IMR-90 (cell line): Measurements from ENCODE around the gene THEMIS2. TPM values are rescaled to one million over a fixed set of nuclear protein-coding genes. Genes with fewer than 3 reads are reported as not detected.

Source experiments
- ATAC-seq: fragments of 200-7000 bp; cut with Tn5 transposase; 2 replicates; pipeline ENCODE4 v1.9.1; 2020; ENCODE audit warnings: low read depth, mild to moderate bottlenecking, moderate library complexity
- BruUV-seq: library from RNA; stranded (reverse); fragments of 400-500 nt; replicated peaks from 2 replicates; lab custom pipeline; 2021; lab: Mats Ljungman, UMichigan
- CTCF ChIA-PET: fragments of 300-600 bp; formaldehyde crosslinking; extraction: SDS; loops from one replicate; lab custom pipeline; 2021; ENCODE audit warnings: antibody characterized with exemption; lab: Yijun Ruan, JAX
- POLR2A ChIA-PET: fragments of 300-600 bp; sonication (Branson Sonifier 250); formaldehyde crosslinking; loops from one replicate; lab custom pipeline; 2022; ENCODE audit warnings: antibody characterized with exemption; ENCODE audit not compliant: unreplicated experiment; lab: Charles Lee
- DNase-seq: peaks from one replicate; pipeline ENCODE4 v3.0.0; 2013
- H2AFZ ChIP-seq: replicated peaks from 2 replicates; pipeline ENCODE3; 2013; ENCODE audit warnings: low read length, mild to moderate bottlenecking; ENCODE audit not compliant: poor library complexity
- H2AK5ac ChIP-seq: 2 replicates; pipeline ENCODE4 v1.6.1; 2013; ENCODE audit warnings: low read depth, low read length, inconsistent platforms
- H2AK9ac ChIP-seq: replicated peaks from 2 replicates; pipeline ENCODE3; 2013; ENCODE audit warnings: mild to moderate bottlenecking, low read depth, low read length, moderate library complexity; ENCODE audit not compliant: poor library complexity
- H2BK120ac ChIP-seq: 2 replicates; pipeline ENCODE4 v1.6.1; 2013; ENCODE audit warnings: low read depth, low read length, inconsistent platforms
- H2BK15ac ChIP-seq: 3 replicates; pipeline ENCODE4 v1.6.1; 2013; ENCODE audit warnings: low read depth, low read length, inconsistent platforms
- H2BK20ac ChIP-seq: 2 replicates; pipeline ENCODE4 v1.6.1; 2013; ENCODE audit warnings: low read depth, mild to moderate bottlenecking, inconsistent platforms, low read length, moderate library complexity
- H2BK5ac ChIP-seq: 2 replicates; pipeline ENCODE4 v1.6.1; 2013; ENCODE audit warnings: mild to moderate bottlenecking, low read depth, low read length, inconsistent platforms; ENCODE audit not compliant: poor library complexity, severe bottlenecking
- H3K14ac ChIP-seq: replicated peaks from 2 replicates; pipeline ENCODE4 v1.6.1; 2013; ENCODE audit warnings: low read depth, low read length, inconsistent platforms
- H3K18ac ChIP-seq: 2 replicates; pipeline ENCODE4 v1.6.1; 2013; ENCODE audit warnings: low read depth, low read length, control low read depth
- H3K23ac ChIP-seq: 2 replicates; pipeline ENCODE4 v1.6.1; 2013; ENCODE audit warnings: low read depth, low read length, inconsistent platforms
- H3K27ac ChIP-seq: 2 replicates; pipeline ENCODE4 v1.5.1; 2013; ENCODE audit warnings: mild to moderate bottlenecking, control low read depth, low read length; ENCODE audit not compliant: insufficient read depth
- H3K27me3 ChIP-seq: 2 replicates; pipeline ENCODE4 v1.6.1; 2013; ENCODE audit warnings: low read length; ENCODE audit not compliant: control insufficient read depth, insufficient read depth
- H3K36me3 ChIP-seq: 2 replicates; pipeline ENCODE4 v1.6.1; 2013; ENCODE audit warnings: low read length, mixed read lengths; ENCODE audit not compliant: control insufficient read depth, insufficient read depth
- H3K4ac ChIP-seq: 2 replicates; pipeline ENCODE4 v1.6.1; 2013; ENCODE audit warnings: low read depth, low read length, inconsistent platforms
- H3K4me1 ChIP-seq: 2 replicates; pipeline ENCODE4 v1.6.1; 2013; ENCODE audit warnings: low read length, mixed read lengths; ENCODE audit not compliant: control insufficient read depth, insufficient read depth
- H3K4me2 ChIP-seq: 2 replicates; pipeline ENCODE4 v1.6.1; 2013; ENCODE audit warnings: low read depth, mild to moderate bottlenecking, control low read depth, low read length, moderate library complexity
- H3K4me3 ChIP-seq: 2 replicates; pipeline ENCODE4 v1.5.1; 2013; ENCODE audit warnings: low read depth, mild to moderate bottlenecking, control low read depth, low read length, moderate library complexity; ENCODE audit not compliant: insufficient read depth
- H3K56ac ChIP-seq: 2 replicates; pipeline ENCODE4 v1.6.1; 2013; ENCODE audit warnings: low read length, inconsistent platforms; ENCODE audit not compliant: insufficient read depth; ENCODE audit errors: extremely low read depth
- H3K79me1 ChIP-seq, 2 experiments: 2 replicates each; pipeline ENCODE4 v1.6.1; 2013; ENCODE audit warnings: low read length in 2 of 2, inconsistent platforms in 1 of 2, low read depth in 1 of 2
- H3K9ac ChIP-seq: 2 replicates; pipeline ENCODE4 v1.6.1; 2013; ENCODE audit warnings: low read depth, low read length, control low read depth
- H3K9me1 ChIP-seq: 2 replicates; pipeline ENCODE4 v1.6.1; 2013; ENCODE audit warnings: low read length, inconsistent platforms; ENCODE audit not compliant: insufficient read depth
- H3K9me3 ChIP-seq: 2 replicates; pipeline ENCODE4 v1.6.1; 2013; ENCODE audit warnings: low read length; ENCODE audit not compliant: control insufficient read depth, insufficient read depth
- H4K20me1 ChIP-seq: 2 replicates; pipeline ENCODE4 v1.6.1; 2013; ENCODE audit warnings: low read length, inconsistent platforms; ENCODE audit not compliant: insufficient read depth
- H4K5ac ChIP-seq: 2 replicates; pipeline ENCODE4 v1.6.1; 2013; ENCODE audit warnings: mild to moderate bottlenecking, low read depth, low read length, control low read depth
- H4K8ac ChIP-seq, 2 experiments: 2 replicates each; pipeline ENCODE4 v1.6.1; 2013; ENCODE audit warnings: low read depth in 2 of 2, low read length in 2 of 2, control low read depth in 1 of 2, inconsistent platforms in 1 of 2
- H4K91ac ChIP-seq: 2 replicates; pipeline ENCODE4 v1.6.1; 2013; ENCODE audit warnings: low read depth, low read length, inconsistent platforms; ENCODE audit not compliant: insufficient read depth
- BHLHE40 ChIP-seq: fragments of 150-350 bp; IDR thresholded peaks from 2 replicates; pipeline ENCODE4 v1.6.1; 2016; ENCODE audit warnings: mild to moderate bottlenecking, low read depth, low read length
- CEBPB ChIP-seq: IDR thresholded peaks from 2 replicates; pipeline ENCODE4 v1.6.1; 2012; ENCODE audit warnings: low read depth, low read length, improper control_type of control experiment
- CHD1 ChIP-seq: IDR thresholded peaks from 2 replicates; pipeline ENCODE4 v1.6.1; 2012; ENCODE audit warnings: low read depth, low read length, improper control_type of control experiment
- FOS ChIP-seq: fragments of 150-350 bp; IDR thresholded peaks from 2 replicates; pipeline ENCODE4 v1.6.1; 2016; ENCODE audit warnings: low read depth, low read length
- MAFK ChIP-seq: IDR thresholded peaks from 2 replicates; pipeline ENCODE4 v1.6.1; 2012; ENCODE audit warnings: low read depth, low read length, improper control_type of control experiment
- MAZ ChIP-seq: IDR thresholded peaks from 2 replicates; pipeline ENCODE4 v1.6.1; 2012; ENCODE audit warnings: low read depth, mild to moderate bottlenecking, low read length, improper control_type of control experiment, moderate library complexity, borderline replicate concordance
- MXI1 ChIP-seq: IDR thresholded peaks from 2 replicates; pipeline ENCODE4 v1.6.1; 2012; ENCODE audit warnings: low read depth, mild to moderate bottlenecking, low read length, moderate library complexity, borderline replicate concordance
- NFE2L2 ChIP-seq: fragments of 150-350 bp; IDR thresholded peaks from 2 replicates; pipeline ENCODE4 v1.6.1; 2016; ENCODE audit warnings: low read depth, mild to moderate bottlenecking, low read length
- RAD21 ChIP-seq: IDR thresholded peaks from 2 replicates; pipeline ENCODE4 v1.6.1; 2012; ENCODE audit warnings: low read length, improper control_type of control experiment
- RCOR1 ChIP-seq: IDR thresholded peaks from 2 replicates; pipeline ENCODE4 v1.6.1; 2012; ENCODE audit warnings: mild to moderate bottlenecking, low read length, improper control_type of control experiment; ENCODE audit not compliant: insufficient replicate concordance
- SMC3 ChIP-seq: fragments of 150-350 bp; IDR thresholded peaks from 2 replicates; pipeline ENCODE4 v1.6.1; 2016; ENCODE audit warnings: low read depth, mild to moderate bottlenecking, antibody characterized with exemption, low read length, moderate library complexity
- WGBS, 2 experiments: methylation state at CpG; one replicate each; pipeline versions ENCODE4 v1.1.5 to v1.1.7; 2013; ENCODE audit warnings: missing lambda C conversion rate in 2 of 2; ENCODE audit not compliant: insufficient read length in 1 of 2; ENCODE audit errors: extremely low coverage in 2 of 2; 5-methylcytosine and 5-hydroxymethylcytosine counted together
- dilution Hi-C: fragments of 300-500 bp; cut with HindIII; formaldehyde crosslinking; loops from one replicate; pipeline ENCODE4 v1.14.3; 2018; ENCODE audit warnings: low sequenced_read_pairs; ENCODE audit not compliant: unreplicated experiment
- in situ Hi-C: fragments of 300-500 bp; cut with MboI; formaldehyde crosslinking; loops from 3 replicates; pipeline ENCODE4 v1.14.3; 2019; ENCODE audit warnings: low sequenced_read_pairs, inconsistent platforms, mixed read lengths
- intact Hi-C: fragments of 100-400 bp; cut with micrococcal nuclease; formaldehyde crosslinking; loops from 2 replicates; pipeline ENCODE4 v1.10.0; 2022
- polyA plus RNA-seq, 3 experiments: library from polyadenylated mRNA; depleted of rRNA; stranded (reverse); fragments of >200 nt; gene quantifications; 2 replicates each; pipeline ENCODE4 v1.2.3, GENCODE V29; 2012; ENCODE audit warnings: low replicate concordance in 1 of 3
- total RNA-seq: library from RNA; depleted of rRNA; stranded (reverse); fragments of >200 nt; gene quantifications from 2 replicates; pipeline ENCODE4 v1.2.3, GENCODE V29; 2012
- TF ChIP-seq, protein P1 (sequence below): fragments of 150-350 bp; IDR thresholded peaks from 2 replicates; pipeline ENCODE4 v1.6.1; 2017; ENCODE audit warnings: mild to moderate bottlenecking, antibody characterized with exemption, low read length, low read depth
- TF ChIP-seq, protein P2 (sequence below): conservative IDR thresholded peaks from 2 replicates; pipeline ENCODE4 v1.5.1; 2012; ENCODE audit warnings: mild to moderate bottlenecking, low read depth, low read length, improper control_type of control experiment

THEMIS2 gene
- total and polyA plus RNA-seq, 2 of the 4 experiments (the other 2 are of a cell fraction), result 4.5 to 5.0 TPM

DNA sequence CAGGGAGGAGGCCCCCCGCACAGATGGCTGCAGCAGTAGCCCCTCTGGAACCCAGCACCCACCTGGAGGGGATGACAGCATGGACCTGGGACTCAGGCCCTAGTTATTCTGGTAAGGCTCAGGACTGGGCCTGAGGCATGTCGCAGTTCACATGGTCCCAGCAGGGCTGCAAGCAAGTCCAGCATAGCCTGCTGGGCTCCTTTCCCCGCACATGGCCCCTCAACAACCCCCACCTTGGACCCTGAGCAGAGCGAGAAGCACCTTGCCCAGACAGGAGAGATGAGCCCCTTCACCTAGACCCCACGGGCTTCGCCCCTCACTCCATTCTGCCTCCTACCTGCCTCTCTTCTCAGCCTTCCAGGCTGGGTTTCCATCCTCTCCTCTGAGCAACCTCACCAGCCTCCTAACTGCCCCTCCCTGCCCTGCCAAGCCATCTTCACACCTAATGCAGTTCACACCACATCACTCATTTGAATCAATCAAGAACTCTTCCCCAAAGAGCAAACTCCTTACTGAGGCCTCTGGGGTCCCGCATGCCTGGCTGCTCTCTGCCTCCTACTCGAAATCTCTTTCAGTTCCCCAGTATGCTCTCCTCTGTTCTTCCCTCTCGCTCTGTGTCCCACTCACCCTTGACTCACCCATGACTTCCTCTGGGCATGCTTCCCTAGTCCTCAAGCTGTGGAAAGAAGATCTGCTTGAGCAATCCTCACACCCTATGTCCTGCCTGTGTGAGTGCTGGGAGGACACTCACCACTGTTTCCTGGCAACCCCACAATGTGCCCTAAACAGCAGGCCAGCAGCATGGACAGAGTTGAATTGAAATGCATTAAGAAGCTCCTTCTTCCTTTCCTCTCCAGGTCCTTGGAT is 9.4 kb upstream of the THEMIS2 start:
- peak; percentile 94 for ATAC-seq
- Histone ChIP-seq H3K36me3 (no peaks in the 10 kb centered on the region), H3K4me1 (peaks cover 11% of the 10 kb centered on the region), H3K27ac (peak overlapping the region; percentile 50), H3K9ac (peak overlapping the region; percentile 22; the same call in 1 of the 2 replicates), H4K91ac (peak overlapping the region; percentile 81), H2BK5ac (peak overlapping the region; percentile 62), H3K4me3 (no peak overlapping the region), H2AK9ac (peak overlapping the region; percentile 43), H3K18ac (peak overlapping the region; percentile 30), H3K4ac (peak overlapping the region; percentile 83), H3K14ac (peak overlapping the region; percentile 84), H2AFZ (peak overlapping the region; percentile 85), H2BK15ac (peak overlapping the region; percentile 40; the same call in 2 of the 3 replicates), H3K23ac (no peak overlapping the region), H2BK120ac (peak overlapping the region; percentile 87), H4K5ac (peak overlapping the region; percentile 16; the same call in 1 of the 2 replicates), H3K56ac (no peak overlapping the region), H3K9me3 (no peaks in the 10 kb centered on the region), H3K9me1 (peaks cover 13% of the 10 kb centered on the region), H4K8ac (peak overlapping the region; percentile 73 to 88), H3K27me3 (no peaks in the 10 kb centered on the region), H2BK20ac (peak overlapping the region; percentile 79), H3K4me2 (peak overlapping the region; percentile 33), H2AK5ac (peak overlapping the region; percentile 83), H3K79me1 (no peaks in the 10 kb centered on the region), H4K20me1 (no peaks in the 10 kb centered on the region)
- ChIA-PET POLR2A (no interaction called here), CTCF (interaction anchor here (0.6 to 1.1 kb wide), 2 partner anchors 15 to 257 kb away, joined by 3 to 7 read pairs; no protein-coding TSS in a partner anchor)
- dilution Hi-C loops (no loop called here), in situ Hi-C loops (loop anchor here (5.0 to 25.0 kb wide), 2 partner anchors 119 to 349 kb away; no protein-coding TSS in a partner anchor), intact Hi-C loops (loop anchor here (1.0 to 5.0 kb wide), 2 partner anchors 116 to 204 kb away; no protein-coding TSS in a partner anchor)
- 73% methylated on average over 6 of the region's 9 CpGs; no CpG with 5 or more reads in 1 of the 2 experiments for WGBS, 2 experiments
- BruUV-seq, result no TSS peak
- peak; percentile 99 for DNase-seq
- TF ChIP-seq RCOR1 (no peak), SMC3 (peak; percentile 15; the same call in 1 of the 2 replicates), CEBPB (peak; percentile 100), RAD21 (peak; percentile 27; the same call in 1 of the 2 replicates), MXI1 (peak; percentile 89), BHLHE40 (peak; percentile 77), NFE2L2 (no peak), MAZ (peak; percentile 67; the same call in 1 of the 2 replicates), MAFK (no peak), FOS (peak; percentile 74), CHD1 (no peak)
- TF ChIP-seq, protein P1, sequence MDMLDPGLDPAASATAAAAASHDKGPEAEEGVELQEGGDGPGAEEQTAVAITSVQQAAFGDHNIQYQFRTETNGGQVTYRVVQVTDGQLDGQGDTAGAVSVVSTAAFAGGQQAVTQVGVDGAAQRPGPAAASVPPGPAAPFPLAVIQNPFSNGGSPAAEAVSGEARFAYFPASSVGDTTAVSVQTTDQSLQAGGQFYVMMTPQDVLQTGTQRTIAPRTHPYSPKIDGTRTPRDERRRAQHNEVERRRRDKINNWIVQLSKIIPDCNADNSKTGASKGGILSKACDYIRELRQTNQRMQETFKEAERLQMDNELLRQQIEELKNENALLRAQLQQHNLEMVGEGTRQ, result 0 out of 2 replicates have a peak, but pooled peaks have one; percentile 8
- TF ChIP-seq, protein P2, sequence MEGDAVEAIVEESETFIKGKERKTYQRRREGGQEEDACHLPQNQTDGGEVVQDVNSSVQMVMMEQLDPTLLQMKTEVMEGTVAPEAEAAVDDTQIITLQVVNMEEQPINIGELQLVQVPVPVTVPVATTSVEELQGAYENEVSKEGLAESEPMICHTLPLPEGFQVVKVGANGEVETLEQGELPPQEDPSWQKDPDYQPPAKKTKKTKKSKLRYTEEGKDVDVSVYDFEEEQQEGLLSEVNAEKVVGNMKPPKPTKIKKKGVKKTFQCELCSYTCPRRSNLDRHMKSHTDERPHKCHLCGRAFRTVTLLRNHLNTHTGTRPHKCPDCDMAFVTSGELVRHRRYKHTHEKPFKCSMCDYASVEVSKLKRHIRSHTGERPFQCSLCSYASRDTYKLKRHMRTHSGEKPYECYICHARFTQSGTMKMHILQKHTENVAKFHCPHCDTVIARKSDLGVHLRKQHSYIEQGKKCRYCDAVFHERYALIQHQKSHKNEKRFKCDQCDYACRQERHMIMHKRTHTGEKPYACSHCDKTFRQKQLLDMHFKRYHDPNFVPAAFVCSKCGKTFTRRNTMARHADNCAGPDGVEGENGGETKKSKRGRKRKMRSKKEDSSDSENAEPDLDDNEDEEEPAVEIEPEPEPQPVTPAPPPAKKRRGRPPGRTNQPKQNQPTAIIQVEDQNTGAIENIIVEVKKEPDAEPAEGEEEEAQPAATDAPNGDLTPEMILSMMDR, result no peak
